ENCODE data around the gene TRIM33.
"Not testable (repeated sequence)": the region's sequence is repeated elsewhere in the genome, so short reads cannot be mapped to it uniquely, and the experiment has no call there.

The TRIM33 gene

DNA sequence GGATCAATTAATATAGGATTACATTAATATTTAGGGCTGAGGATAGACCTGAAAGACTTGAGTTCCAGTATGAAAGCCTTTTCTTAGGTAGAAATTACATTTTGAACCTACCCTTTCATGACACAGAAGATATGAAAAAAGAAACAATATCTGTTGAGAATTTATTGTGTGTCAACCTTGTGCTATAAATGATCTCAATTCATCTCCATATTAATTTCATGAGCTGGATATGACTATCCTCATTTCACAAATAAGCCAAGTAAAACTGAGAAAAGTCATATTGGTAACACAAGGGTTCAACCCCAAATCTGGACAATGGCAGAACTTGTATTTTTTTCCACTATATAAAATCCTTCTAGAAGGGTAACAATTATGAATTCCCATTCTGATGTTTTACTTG is 120.0 kb downstream of the TRIM33 start:
- no peak for DNase-seq

DNA sequence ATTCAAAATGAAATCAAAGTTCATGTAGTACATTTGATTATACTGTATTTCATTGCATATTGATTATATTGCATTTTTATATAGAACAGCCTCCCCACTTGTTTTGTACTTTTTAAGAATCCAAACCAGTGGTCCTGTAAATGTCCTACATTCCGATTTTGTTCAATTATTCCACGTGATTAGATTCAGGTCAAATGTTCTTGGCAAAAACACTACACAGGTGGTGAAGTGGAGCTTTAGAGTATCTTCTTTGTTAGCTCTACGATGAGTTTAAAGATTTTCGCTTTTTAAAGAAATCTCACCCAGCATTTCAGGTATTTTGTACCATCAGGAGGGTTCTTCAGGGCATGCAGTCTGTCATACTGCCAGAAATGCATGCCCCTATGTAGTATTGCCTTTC is 120.6 kb downstream of the TRIM33 start:
- no peak for DNase-seq

DNA sequence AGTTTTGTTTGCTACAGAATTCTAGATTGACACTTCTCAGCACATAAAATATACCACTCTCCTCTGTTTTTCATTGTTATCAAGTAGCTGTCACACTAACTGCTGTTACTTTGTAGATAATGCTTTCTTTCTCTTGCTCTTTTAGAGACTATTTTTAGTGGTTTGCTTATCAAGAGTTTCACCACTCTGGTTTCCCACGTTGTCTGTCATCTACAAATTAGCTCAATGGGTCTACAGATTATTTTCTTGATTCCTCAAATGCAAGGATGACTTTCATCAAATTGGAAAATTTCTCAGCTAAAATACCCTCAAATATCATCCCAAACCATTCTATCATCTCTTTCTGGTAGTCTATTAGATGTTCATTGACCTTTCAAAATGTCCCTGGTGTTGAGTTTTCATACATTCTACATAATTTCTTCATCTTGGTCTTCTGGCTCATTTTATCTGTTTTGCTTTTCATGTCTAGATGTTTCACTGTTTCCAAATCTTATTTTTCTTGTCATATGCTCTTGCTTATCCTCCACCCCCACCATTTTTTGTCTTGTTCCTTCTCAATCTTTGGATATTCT is 122.5 kb downstream of the TRIM33 start:
- no peak for DNase-seq

DNA sequence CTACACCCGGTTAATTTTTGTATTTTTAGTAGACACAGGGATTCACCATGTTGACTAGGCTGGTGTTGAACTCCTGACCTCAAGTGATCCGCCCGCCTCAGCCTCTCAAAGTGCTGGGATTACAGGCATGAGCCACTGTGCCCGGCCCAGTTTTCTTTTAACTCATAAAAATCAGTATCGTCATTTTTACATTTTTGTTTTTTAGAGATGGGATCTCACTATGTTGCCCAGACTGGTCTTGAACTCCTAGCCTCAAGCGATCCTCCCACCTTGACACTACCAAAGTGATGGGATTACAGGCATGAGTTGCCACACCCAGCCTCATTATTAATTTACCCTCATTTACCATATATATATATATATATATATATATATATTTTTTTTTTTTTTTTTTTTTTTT is 123.4 kb downstream of the TRIM33 start:
- not testable (repeated sequence) for DNase-seq

DNA sequence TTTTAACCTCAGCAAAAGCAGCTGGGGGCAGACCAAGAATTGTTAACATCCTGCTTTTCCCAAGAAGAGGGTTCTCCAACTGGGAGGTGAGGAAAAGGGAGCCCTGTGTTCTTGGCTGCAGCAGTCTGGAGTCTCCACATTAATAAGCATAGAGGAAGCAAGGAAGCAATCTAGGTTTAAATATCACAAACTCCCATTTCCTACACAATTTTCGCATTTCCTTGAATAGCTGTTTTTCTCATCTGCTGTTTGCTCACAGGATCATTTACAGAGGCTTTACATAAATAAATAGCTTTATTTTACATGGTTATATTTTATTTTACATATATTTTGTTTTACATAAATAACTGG is 124.0 kb downstream of the TRIM33 start:
- DNase-seq, result no peak

DNA sequence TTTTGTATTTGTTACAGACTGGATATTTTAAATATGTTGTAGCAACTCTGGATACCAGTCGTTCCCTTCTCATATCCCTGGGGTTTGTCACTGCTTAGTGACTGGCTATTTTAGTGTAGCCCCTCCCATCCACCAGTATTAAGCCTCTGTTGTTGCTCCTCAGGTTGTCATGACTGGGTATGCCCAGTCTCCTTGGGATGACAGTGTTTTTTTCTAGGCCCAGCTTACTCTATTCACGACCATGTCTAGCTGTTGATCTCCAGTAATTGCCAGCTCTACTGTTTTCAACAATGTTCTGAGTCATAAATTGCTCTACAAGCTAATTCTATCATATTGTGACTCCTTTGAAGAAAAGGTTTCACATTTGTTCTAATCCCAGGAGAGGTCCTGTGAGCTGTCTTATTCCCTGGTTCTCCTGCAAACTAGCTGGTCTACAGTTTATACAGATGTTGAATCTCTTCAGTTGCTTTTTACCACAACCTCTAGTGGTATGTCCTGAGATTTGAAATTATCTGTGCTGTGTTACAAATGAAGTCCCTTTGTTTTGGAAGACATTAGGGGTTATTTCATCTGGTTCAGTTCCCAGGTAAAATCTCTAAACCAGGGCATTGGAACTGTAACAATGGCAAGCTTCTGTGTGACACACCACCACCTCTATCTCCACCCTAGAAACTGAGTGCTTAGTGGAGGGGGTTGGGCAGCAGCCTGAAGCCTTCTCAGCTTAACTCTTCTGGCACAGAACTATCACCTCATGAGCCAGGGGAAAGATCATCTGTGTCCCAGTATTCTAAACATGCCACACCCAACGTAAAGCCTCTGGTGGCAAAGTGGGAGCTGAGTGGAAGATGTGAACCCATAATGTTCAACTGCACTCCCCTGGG is 124.6 kb downstream of the TRIM33 start:
- DNase-seq, result no peak

DNA sequence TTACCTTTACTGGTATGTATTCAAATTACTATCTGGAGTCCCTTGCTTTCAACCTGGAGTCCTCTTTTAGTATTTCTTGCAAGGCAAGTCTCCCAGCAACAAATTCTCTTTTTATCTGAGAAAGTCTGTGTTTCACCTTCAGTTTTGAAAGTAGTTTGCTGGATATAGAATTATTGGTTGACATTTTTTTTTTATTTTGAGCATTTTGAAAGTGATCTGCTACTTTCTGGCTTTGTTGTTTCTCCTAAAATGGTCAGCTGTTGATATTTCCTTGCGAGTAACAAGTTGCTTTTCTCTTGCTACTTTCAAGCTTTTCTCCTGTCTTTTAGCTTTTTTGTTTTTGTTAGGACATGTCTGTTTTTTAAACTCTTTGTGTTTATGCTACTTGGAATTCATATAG is 126.1 kb downstream of the TRIM33 start:
- DNase-seq, result no peak

DNA sequence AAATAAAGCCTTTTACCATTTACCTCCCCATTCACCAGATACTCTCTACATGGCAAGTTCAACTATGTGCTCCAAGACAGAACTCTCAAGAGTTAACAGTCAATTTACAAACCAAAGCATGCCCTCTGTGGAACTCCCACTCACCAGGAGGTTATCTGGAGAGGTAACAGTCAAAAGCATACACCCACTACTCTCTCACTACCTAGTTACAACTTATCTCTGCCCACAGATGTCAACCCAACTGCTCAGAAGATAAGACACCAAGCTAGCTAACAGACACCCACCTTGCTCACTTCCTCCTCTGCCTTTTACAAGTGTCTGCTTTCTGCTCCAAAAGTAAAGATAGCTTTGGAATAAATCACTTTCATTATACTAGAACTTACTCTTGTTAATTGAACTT is 131.0 kb downstream of the TRIM33 start:
- DNase-seq, result no peak

DNA sequence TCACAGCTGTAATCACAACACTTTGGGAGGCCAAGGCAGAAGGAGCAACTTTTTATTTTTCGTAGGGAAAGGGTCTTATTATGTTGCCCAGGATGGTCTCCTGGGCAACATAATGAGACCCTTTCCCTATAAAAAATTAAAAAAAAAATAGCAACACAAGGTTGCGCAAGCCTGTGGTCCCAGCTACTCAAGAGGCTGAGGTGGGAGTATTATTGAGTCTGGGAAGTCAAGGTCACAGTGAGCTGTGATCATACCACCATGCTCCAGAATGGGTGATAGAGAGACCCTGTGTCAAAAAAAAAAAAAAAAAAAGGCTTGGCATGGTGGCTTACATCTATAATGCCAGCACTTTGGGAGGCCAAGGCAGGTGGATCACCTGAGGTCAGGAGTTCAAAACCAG is 131.6 kb downstream of the TRIM33 start:
- DNase-seq, result no peak

DNA sequence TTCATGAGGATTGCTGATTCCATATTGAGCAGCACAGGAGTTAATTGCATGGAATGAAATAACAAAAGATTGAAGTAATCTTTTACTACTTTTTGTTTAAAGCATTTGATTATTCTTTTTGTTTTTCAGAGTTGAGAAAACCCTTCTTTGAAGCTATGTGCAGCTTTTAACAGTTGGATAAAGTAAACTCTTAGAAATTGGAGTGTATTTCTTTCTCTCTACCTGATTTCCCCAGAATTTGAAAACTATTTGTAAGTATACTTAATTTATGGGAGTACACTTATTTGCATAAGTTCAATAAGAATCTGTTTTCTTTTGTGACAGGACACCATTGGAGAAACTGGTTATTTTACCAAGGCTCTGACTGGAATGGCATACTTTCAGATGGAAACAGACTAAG is 133.6 kb downstream of the TRIM33 start:
- no peak for DNase-seq

DNA sequence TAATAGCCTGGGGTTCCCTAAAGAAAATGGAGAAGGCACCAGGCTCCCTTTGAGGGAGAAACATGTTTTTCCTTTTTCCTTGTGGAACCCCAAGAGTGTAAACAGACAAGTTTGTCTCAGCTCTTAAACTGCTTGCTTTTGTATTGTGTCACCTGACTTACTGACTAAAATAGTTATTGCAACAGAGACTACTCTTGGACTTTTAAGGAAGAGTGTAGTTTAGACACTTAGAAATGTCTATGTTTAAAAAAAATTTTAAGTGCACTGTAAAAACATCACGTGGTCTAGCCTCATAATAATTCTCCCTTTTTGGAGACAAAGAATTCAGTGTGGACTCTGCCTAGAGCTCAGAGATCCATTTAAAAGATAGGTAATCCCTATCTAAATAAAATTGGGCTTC is 141.1 kb downstream of the TRIM33 start:
- DNase-seq, result no peak

DNA sequence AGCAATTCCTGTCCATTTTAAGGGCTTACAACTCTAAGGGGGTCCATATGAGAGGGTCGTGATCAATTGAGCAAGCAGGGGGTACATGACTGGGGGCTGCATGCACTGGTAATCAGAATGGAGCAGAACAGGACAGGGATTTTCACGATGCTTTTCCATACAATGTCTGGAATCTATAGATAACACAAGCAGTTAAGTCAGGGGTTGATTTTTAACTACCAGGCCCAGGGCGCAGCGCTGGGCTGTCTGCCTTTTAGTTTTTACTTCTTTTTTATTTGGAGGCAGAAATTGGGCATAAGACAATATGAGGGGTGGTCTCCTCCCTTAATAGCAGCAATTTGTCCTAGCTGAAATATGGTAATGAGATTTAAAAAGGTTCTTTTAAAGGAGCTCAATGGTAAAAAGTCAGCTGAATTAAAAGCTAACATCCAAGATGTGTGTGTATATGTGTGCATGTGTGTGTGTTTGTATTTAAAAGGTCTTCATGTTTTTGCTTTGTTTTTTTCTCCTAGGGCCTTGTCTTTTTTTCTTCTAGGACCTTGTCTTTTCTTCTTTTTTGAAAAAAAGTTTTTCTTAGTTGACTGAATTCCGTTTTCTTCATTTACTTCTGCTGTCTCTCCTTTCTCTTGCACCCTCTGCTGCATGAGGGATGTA is 141.6 kb downstream of the TRIM33 start:
- DNase-seq, result not testable (repeated sequence)

DNA sequence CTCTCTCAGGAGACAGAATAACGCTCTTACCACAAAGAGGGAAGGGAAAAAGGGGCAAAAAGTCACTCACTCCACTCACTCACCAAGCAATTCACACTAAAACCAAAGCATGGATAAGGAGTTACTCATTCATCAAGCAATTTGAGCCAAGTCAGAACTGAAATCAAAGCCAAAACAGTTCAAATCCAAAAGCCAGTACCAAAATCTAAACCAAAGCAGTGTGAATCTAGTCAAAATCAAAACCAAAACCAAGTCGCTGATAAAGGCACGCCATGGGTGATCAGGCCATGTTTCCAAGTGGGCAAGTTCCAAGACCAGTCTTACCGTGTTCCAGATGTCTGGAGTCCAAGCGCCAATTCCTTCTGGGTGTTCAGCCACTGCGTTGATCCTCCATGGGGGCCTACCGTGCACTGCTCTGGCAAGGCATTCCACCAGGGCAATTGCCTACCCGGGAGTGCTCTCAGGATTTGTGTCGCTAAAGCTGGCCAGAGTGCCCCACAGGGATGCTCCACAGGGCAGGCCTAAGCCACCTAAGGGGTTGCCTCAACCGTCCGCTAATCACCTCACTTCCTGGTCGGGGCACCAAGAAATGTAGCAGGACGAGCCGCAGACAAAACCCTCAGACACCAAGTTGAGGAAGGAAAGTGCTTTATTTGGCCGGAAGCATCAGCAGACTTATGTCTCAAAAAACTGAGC is 142.3 kb downstream of the TRIM33 start:
- no peak for DNase-seq

DNA sequence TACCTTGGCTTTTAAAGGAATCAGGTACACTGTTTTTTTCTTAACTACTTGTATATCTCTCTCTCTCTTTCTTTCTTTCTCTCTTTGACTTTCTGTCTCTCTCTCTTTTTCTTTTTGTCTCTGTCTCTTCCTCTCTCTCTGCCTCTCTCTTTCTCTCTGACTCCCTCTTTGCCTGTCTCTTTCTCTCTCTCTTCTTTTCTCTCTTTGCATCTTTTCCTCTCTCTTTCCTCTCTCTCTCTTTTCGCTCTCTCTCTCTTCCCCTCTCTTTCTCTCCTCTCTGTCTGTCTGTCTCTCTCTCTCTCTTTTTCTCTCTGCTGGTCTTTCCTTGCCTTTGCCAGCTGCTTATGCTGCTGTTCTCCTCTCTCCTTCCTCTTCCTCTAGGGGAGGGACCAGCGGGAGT is 143.2 kb downstream of the TRIM33 start:
- no peak for DNase-seq

DNA sequence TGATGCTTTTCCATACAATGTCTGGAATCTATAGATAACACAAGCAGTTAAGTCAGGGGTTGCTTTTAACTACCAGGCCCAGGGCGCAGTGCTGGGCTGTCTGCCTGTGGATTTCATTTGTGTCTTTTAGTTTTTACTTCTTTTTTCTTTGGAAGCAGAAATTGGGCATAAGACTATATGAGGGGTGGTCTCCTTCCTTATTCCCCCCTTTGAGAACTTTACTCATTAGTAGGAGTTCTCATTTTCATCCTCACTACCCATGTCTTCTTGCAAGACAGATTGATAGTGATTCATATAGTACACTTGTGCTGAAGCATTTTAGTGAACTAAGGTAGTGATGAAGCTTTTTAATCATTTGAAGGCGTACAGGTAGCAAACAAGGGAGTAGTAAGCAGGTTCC is 147.8 kb downstream of the TRIM33 start:
- DNase-seq, result not testable (repeated sequence)

DNA sequence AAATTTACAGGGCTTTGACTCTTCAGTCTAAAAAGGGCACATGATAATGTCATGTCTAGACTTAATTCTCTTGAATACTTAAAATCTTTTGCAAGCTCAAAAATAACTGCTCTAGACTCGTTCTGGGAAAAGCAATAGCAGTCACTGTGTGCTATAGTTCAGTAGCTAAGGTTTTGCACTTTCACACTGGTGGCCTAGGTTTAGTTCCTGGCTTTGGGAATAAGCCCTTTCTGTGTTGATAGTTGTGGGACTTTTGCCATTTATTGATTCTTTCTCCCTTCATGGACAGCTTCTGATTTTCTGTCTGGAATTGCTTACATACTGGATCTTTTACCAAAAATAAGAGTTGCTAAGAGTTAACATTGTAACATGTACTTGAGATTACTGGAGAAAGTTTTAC is 151.2 kb downstream of the TRIM33 start:
- DNase-seq, result no peak

DNA sequence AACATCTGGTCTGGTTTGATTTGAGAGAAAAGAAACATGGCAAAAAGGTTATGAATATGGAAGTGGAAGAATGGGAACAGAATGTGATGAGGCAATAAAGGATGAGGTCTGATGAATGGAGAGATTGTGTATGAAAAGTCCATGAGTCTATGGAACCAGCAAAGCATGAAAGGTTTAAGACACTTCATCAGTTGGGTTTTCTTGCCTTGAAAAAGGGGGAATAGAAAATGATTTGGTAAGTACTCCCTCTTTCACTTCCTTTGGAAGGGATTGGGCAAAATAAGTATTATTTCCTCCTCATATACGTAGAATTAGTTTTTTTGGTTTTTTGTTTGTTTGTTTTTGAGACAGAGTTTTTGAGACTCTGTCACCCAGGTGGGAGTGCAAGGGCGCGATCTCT is 155.8 kb downstream of the TRIM33 start:
- no peak for DNase-seq

DNA sequence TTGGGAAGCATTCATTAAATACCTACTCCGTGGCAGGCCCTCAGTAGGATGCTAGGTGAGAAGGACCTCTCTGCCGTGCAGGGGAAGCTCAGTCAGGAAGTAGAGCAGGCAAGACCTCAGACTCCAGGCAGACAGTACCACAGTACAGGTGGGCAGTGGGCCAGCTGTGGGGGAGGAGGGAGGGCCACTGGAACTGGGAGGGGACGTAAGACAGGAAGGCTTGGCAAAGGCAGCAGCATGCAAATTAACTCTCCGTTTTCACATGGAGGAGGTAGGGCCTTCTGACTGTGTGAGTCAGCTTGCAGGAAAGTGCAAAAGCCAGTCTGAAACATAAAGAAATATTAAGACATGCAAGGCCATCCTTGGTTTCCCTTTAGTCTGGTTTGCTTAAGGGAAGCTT is 157.7 kb downstream of the TRIM33 start:
- peak; percentile 66 for DNase-seq

DNA sequence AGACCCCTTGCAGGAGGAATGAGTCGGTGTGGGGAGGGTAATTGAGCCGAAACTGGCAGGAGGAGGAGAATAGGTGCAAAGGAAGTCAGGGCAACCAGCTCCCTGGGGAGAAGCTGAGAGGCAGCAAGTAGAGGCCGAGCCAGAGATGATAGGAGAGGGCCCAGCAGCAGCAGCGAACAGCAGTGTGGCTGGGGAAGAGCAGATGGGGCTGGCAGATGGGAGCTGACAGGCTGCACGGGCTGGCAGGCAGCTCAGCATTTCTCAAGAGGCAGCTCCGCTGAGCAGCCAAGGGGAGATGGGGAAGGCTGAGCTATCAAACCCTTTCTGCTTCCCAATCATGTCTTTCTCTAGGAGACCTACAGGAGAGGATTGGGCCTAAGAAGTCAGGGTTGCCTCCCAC is 158.2 kb downstream of the TRIM33 start:
- DNase-seq, result peak; percentile 26

DNA sequence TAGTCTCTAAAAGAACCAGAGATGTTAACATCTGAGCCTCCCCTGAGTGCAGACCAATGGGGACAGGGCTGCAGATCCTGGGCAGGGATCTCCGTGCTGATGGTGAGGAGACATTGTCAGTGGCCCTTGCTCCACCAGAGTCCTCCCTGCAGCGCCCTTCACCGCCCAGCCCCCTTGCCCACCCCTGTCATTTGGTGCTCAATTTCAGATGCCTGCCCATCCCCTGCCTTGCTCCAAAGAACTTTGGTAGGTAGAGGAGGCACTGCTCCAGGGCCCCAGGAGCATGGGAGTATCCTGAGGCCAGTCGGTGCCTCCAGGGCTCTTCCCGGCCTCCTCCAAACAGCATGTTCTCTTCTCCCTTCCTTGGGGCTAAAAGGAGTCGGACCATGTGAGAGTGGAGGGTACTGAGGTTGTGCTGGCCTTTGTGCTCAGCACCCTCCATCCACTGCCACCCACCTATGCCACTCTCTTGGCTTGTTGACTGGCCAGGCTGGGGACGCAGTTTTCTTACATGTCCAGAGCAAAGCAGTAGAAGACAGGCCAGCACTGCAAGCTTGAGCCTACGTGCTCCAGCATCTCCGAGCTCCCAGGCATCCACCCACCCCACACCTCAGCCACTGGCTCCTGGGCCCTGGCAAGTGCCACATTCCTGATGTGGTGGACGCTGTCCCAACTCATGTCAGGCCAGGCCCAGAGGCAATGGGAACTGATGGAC is 160.1 kb downstream of the TRIM33 start:
- DNase-seq, result no peak

DNA sequence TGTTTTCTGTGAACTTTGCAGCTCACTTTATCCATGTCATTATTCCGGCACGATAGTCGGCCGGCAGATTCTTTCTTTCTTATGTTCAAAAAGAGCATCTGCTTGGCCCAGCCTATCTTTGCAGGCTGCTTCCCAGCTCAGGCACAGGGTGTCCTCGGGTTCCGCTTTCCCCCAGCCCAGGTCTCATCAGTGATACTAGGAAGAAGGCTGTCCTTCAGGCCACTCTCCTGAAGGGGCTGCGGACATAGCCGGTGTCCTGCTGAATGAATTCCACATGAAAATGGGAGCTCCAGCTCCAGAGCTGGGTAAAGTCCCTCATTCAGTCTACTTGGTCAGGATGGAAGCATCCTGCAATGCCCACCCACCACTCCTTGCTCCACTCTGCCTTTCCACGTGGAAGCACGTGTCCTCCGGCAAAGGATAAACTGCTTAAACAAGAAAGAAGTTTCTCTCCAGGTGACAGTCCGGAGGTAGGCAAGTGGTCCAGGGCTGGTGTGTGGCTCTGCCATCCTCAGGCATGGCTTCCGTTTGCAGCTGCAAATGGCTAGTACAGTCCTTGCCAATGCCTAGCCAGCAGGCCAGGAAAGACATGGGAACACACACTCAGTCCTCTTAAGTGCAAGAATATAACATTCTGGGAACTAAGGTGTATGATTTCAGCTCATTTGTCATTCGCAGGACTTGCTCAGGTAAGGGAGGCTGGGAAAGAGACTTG is 161.0 kb downstream of the TRIM33 start:
- DNase-seq, result no peak
